Hematopoietic multipotent progenitor cell treated with erythropoietin and hydrocortisone succinate and interleukin-3 and kit ligand, for 4 days (in vitro differentiated cells): ENCODE data around the gene THAP3.

Source experiments
- DNase-seq: peaks from one replicate; pipeline ENCODE4 v3.0.0-alpha.2; 2015

THAP3 gene

DNA sequence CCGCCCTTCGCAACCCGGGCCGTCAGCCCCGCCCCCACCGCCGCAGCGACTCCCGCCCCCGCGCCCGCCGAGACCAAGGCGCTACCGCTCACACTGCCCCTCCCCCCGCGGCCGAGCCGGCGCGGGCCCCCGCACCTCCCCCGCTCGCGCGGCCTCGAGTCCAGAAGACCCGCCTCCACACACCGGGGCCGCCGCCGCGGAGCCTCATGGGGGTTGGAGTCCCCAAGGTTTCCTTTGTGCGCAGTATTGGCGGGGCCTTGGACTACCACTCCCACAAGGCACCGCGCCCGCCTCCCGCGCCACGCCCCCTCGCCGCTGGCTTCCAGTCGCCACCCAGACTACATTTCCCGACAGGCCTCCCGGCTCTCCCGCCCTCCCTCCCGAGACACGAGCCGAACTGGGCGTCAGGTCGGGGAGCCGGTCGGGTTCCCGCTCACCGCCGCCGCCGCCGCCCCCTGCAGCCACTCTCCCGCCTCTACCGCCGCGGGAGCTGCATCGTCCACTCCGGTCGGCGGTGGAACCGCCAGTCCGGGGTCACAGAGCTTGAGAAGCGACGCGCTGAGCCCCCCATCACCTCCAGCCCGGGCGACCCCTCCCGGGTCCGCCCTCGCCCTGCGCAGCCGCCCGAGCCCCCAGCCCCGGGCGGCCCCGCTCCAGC lies 11.2 kb upstream of the THAP3 start, which contains the start of gene PHF13:
Gene PHF13, plus strand, starts transcription at position 371 of the 658 bp plus-strand sequence. CDS start 336 bp downstream, outside the sequence.
- peak; percentile 99 for DNase-seq

DNA sequence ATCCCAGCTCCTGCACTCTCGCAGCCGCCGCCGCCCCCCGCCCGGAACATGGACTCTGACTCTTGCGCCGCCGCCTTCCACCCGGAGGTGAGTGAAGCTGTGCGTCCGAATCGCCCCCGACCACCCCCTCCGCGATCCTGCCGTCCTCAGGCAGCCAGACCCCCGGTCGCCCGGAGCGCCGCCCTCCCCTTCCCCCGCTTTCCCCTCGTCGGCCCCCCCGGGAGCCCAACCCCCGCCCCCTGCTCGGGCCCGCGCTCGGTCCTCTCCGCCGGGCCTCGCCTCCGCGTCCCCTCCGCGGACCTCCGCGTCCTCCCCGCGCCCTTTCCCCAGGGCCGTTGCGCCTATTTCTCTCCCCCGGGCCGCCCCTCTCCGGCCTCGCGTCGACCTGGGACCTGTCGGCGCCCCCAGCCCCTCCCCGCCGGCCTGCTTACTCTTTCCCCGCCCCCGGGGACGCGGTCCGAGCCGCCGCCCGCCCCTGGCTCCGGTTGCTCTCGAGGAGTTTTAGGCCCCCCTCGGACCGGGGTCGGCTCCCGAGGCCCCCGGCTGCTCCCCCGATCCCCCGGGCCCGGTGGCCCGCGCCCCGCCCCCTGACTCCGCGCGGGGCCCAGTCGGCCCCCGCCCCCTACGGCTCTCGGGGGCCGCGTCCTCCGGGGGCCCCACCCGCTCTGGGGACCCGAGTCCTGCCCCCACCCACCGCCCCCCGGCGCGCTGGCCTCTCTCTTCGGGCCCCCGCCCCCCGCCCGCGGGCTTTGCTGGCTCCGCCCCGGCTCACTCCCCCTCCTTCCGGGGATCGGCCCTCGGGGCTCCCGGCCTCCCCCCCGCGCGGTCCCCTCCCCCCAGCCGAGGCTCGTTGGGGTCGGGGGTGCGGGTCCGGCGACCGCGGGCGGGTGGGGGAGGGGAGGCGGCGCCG lies 10.4 kb upstream of the THAP3 start:
- DNase-seq: peak; percentile 67

DNA sequence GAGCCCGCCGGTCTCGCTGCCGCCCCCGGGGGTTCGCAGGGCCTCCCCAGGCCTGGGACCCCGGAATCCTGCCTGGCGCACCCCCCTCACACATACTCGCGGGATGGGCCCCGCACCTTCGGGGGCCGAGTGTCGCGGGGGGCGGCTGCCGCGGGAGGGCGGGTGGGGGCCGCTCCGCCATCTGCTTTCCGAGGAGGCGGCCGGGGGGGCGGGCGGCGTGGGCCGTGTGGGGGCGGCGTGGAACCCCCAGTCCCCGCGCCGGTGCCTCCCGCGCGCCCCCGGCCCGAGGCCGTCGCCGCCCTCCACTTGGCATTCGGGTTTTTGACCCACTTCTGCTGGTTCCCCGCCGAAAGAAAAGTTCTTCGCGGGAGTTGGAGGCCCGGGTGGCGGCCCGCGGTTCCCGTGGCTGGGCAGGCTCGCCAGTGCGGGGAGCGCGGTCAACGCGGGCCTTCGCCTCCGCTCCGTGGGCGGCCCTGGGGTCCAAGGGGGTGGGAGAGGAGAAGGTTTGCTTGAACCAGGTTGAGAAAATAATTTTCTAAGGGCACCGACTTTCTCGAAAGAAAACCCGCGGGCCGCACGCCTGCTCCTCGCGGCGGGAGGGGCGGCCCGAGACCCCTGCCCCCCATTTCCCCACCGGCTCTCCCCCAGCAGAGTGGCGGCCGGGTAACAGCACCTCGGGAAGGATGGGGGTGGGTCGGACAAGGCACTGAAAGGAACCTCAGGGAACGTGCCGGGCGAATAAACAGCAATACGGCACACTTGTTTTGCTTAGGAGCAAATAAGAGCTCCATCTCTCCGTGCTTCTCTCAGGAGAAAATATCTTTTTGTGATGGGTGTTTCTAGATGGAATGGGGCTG lies 9.5 kb upstream of the THAP3 start:
- peak; percentile 32 for DNase-seq

DNA sequence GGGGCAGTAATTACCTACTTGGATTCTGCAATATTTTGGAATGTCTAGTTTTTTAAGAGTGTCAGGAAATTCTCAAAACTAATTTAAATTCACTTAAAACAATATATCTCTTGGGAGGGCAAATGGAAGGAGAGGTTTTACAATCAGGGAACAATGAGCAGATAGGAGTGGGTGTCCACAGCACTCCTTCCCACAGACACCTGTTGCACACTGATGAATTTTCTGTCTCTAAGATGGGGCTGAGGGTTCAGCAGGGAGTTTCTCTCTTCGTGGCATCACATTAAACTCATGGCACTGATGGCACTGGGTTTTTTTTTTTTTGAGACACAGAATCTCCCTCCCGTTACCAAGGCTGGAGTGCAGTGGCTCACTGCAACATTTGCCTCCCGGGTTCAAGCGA lies 5.6 kb upstream of the THAP3 start:
- DNase-seq: no peak

DNA sequence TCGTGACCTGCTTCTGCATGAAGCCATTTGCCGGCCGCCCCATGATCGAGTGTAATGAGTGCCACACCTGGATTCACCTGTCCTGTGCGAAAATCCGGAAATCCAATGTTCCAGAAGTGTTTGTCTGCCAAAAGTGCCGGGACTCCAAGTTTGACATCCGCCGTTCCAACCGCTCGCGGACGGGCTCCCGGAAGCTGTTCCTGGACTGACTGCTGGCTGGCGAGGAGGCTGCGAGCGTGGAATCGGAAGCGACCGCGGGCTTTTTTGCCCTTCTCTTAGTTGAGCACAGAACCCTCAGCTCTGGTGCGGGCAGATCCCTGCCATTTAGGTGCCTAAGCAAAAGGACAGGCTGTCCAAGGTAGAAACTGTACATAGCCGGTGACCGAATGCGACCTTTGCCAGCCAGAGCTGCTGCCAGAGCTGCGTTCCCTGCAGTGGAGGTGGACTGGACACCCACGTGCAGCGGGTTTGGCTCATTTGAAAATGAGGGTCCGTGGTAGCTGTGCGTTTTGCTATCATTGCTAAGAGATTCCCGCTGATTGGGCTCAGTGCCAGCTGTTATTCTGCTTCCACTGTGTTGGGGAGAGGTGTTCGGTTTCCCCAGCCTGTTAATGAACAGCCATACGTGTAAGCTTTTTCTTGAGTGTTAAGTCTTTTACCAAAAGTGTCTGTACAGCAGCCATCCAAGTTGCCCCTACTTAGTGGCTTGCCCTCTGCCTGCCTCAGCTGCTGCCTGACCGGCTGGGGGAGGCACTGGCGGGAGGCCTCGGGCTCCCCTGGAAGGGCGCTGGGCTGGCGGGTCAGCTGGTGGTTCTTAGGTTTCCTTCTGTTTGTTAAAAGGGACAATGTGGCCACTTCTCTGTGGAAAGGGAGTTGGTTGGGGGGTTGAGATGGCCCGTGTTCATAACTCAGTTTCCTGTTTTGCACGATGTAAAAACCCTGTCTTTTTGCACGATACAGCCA lies 3.0 kb upstream of the THAP3 start:
- DNase-seq: no peak

DNA sequence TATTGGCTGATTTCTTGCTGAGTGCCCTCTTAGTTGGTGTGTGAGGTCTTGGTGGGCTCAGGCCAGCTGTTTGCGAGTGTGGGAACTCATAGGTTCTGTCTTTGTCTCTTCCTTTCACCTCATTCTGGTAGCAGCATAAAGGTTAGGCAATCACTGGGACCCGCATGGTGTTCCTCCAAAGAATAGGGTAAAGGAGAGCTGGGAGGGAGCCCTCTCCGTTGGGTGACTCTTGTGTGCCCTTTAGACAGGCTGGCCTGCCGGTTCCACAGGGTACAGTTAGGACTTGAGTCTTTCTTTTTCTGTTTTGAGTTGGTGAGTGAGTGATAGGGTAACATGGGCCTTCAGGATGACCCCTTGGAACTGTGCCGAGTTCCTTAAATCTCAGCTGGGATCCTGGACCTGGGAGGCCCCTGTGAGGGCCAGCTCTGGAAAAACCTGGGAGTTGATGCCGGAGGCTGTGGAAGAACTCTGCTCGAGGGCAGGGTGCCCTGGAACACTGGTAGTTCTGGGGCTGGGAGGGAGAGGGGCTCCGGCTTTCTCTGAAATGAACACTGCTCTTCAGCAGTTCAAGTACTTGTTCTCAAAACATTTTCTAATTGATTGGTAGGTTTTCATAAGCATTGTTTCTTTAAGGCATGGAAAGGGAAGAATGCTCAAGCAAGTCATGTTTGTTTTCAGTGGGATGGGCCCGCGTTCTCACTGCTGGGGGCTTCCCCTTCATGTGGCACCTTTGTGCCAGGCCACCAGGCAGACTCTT lies 2.1 kb upstream of the THAP3 start:
- no peak for DNase-seq

DNA sequence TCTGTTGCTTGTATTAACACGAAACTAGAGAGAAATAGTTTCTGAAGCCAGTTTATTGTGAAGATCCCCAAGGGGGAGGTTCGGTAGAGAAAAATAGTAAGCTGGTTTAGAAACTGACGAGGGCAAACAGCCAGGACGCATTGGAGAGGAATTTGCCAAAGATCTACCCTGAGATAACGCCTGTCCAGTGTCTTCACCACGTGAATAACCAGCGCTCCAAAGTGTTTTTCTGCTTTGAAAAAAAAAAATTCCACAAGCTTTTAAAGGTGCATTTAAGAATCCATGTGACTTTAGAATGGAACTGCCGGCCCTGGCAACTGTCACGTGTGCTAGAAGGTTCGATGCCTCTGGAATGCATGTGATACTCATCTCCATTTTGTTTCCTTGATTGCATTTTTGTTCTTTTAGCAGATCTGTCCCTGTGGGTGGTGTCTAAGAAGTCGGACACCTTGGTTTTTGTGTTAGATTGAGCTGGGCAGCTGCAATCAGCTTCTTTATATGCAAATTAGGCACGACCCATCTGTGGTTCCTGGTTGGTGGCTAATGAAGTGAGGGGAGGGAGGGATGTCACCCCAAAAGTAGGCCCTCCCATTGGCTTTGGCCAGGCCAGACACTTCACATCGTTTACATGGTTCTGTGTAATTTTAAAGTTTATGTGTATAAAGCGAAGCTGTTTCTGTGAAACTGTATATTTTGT lies 1.3 kb upstream of the THAP3 start:
- no peak for DNase-seq

DNA sequence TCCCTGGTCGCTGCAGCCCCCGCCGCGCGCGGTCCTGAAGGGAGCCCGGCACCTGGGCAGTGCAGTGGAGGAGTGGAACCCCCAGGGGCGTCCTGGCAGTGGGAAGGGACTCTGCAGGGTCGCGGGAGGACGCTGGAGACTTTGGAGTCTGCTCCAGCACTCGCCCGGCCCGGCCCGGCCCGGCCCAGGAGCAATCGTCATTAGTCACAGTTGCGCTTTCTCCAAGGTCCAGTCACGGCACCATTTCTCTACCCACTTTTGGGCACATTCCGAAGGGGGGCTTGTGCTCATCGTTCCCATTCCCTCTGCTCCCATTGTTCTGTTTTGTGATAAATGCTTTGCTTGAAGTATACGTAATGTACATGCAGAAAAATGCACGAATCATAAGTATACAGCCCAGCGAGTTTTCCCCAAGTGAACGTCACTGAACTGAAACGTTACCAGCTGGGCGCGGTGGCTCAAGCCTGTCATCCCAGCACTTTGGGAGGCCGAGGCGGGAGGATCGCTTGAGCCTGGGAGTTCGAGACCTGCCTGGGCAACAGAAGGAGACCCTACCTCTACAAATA lies 999 bp downstream of the THAP3 start:
- DNase-seq: peak; percentile 50

DNA sequence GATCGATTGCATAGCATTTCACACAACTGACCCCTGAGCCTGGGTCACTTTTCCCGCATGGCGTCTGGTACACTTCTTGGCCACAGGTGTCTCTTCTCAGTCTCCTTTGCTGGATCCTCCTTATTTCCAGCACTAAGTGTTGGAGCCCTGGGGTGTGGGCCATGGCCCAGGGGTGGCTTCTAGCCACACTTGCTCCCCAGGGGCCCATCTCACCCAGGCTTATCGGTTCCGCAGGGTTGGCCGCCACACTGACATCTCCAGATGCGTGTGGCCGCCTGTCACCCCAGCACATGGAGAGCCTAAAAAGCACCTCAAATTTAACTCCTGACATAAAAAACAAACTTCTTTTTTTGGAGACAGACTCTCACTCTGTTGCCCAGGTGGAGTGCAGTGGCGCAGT lies 2.4 kb downstream of the THAP3 start:
- DNase-seq: no peak

DNA sequence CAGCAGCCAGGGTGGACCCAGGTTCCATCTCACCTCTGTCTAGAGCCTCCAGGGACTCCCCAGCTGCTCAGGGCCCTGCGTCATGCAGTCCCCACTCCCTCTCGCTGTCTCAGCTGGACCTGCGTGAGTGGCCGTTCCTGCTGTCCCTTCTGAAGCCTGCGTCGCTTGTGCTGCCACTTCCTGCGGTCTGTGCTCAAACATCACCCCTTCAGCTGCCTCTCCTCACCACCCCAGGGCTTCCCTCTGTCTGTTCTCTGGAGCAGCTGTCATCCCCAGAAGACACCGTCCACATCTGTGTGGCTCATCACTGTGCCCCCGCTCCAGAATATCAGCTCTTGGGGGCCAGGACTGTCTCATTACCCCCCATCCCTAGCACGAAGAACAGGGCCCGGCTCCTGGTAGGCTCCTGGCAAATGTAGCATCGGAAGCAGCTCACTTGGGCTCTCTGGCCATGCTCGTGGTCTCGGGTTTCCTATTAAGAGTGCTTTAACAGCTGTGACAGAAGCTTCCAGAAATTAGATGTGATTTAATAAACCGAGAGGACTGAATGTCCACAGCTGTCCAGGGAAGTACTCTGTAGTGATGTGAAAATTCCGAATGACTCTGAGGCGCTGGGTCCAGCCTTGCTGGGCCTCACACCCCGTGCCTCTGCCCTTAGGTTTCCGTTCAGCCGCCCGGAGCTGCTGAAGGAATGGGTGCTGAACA lies 3.3 kb downstream of the THAP3 start:
- no peak for DNase-seq

DNA sequence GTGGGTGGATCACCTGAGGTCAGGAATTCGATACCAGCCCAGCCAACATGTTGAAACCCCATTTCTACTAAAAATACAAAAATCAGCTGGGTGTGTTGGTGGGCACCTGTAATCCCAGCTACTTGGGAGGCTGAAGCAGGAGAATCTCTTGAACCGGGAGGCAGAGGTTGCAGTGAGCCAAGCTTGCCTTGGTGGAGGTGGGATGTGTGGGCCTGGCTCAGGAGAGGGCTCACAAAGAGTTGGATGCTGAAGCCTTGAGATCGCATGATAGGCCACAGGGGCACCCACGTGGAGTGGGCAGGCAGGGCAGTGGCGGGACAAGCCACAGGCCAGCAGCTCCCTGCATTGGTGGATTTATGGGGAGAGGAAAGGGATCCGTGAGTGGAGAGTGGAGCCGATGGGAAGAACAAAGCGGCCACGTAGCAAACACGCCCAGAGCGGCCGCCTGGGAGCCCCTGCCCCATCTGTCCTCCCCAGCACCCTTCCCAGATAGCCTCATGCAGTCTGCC lies 4.4 kb downstream of the THAP3 start:
- DNase-seq: no peak

DNA sequence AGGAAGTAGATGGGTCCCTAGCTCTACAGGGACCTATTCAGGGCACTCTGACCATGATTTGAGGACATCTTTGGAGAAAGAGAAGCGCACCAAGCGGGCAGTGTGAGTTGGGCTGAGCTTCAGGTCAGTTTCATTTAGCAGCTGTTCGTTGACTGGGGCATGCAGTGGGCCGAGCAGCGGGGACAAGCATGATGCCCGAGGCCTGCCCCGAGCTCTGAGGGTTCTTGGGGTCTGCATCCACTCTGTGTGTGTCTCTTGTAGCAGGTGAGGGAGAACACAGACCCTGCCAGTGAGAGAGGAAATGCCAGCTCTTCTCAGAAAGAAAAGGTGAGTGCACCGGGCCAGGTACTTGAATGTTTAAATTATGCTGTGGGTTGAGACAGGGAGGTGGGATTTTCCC lies 5.4 kb downstream of the THAP3 start:
- DNase-seq: no peak

DNA sequence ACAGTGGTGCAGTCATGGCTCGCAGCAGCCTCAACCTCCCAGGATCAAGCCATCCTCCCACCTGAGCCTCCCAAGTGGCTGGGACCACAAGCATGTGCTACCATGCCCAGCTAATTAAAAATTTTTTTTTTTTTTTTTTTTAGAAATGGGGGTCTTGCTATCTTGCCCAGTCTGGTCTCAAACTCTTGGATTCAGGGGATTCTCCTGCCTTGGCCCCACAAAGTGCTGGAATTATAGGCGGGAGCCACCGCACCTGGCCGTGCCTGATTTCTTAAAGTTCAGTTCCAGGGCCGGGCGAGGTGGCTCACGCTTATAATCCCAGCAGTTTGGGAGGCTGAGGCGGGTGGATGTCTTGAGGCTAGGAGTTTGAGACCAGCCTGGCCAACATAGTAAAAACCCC lies 6.4 kb downstream of the THAP3 start:
- DNase-seq: no peak

DNA sequence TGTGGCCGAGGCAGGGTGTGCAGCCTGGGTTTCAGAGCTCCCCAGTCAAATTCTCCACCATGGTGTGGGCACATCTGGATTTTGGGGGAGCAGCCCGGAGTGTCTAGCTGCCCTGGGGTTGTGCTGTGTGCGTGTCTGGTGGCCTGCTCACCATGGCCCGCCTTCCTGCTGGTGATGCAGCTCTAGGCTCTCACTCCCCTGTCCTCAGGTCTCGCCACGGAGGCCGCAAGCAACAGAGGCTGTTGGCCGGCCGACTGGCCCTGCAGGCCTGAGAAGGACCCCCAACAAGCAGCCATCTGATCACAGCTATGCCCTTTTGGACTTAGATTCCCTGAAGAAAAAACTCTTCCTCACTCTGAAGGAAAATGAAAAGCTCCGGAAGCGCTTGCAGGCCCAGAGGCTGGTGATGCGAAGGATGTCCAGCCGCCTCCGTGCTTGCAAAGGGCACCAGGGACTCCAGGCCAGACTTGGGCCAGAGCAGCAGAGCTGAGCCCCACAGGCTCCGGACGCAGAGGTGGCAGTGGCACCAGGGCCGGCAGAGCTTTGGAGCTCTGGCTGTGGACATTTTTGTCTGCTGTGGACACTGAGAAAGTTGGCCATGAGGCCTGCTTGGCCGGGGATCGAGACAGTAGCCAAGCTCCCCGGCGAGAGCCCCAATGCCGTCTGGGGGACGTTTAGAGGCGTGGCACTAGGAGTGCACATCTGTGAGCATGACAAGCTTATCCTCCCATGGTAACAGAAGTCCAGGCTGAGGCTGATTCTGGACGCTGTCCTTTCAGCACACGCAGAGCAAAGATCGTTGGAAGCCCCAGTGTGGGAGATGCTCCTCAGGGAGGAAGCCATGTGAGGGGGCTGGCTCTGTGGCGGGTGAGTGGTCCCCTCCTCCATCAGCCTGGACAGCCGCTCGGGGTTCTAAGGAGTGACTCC lies 8.2 kb downstream of the THAP3 start:
- DNase-seq: no peak

DNA sequence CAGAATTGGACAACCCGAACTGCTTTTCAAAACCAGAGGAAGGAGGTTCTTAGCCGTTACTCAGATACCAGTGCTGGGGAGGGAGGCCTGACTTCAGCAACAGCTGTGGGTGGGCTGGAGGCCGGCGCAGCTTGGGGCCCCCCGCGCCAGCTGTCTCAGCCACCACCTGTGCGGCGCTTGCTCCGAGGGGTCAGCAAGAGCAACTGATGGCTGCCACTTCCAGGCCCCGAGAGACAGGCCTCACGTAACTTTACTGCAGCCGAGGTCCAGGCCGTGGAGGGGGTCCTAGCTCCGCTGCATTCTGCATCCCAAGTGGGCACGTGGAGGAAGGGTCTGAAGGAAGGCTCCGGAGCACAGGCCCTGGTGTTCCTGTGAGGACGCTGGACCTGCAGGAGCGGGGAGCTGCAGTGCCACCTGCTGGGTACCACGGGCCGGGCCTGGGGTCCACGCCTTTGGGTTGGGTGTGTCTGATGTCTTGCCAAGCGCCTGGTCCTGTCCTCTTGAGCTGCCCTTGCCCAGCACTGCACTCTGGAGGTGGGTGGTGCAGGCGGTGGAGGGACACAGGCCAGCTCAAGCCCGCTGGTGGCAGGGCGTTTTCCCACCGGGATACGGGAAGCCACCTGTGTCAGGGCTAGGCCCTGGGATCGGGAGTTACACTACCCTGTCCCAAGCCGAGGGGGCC lies 9.8 kb downstream of the THAP3 start:
- peak; percentile 79 for DNase-seq

DNA sequence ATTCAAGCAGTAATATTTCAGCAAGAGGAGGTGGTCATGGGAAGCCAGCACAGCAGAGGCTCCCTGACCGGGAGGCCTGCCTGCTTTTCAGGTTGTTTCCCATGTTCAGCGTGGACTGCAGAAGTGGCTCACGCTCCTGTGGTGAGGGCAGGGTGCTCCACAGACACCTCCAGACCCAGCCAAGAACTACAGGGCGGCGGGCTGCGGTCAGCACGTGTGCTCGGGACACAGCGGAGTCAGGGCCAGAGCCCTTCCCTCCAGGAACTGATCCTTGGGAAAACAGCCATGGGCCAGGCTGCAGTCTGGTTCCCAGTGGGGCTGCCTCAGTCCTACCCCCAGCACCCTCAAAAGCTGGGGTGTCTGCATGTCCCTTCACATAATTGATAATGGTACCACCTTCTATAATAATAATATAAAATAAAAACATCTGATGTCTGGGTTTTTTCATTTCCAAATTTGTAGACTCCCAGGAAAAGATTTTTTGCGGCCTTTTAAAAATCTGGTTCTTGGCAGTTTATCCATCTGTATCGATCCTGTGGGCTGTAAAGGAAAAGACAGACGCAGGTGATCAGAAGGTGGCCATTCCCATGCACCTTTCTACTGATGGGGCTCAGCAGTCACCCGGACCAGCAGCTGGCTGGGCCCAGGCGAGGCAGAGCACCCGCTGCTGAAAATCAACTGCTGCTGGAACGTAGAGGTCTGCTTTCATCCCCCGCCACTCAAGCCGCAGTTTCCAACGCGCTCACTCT lies 10.7 kb downstream of the THAP3 start:
- DNase-seq: no peak
